NCI-H128 (cell line): ENCODE results near the gene KDM5A.
"Not testable (repeated sequence)": the region's sequence is repeated elsewhere in the genome, so short reads cannot be mapped to it uniquely, and the experiment has no call there.

Source experiments
- DNase-seq: peaks from one replicate; lab custom pipeline; 2025; ENCODE audit not compliant: unreplicated experiment; lab: John Stamatoyannopoulos, UW

Gene KDM5A

GRCh38 chr12:242496-242895 lies 146.6 kb downstream of the KDM5A start:
- no peak for DNase-seq

GRCh38 chr12:241266-241665 lies 147.9 kb downstream of the KDM5A start:
- no peak for DNase-seq

- DNase-seq: no peak
Observed at GRCh38 chr12:240566-240965, 148.6 kb downstream of the KDM5A start.

GRCh38 chr12:238736-239398 lies 150.3 kb downstream of the KDM5A start:
- DNase-seq: no peak

- DNase-seq: no peak
Observed at GRCh38 chr12:238116-238515, 151.0 kb downstream of the KDM5A start.

- DNase-seq: no peak
Observed at GRCh38 chr12:237026-237815, 151.9 kb downstream of the KDM5A start.

GRCh38 chr12:236445-236844 lies 152.7 kb downstream of the KDM5A start:
- DNase-seq: no peak

GRCh38 chr12:235967-236366 lies 153.2 kb downstream of the KDM5A start:
- DNase-seq: not testable (repeated sequence)

- no peak for DNase-seq
Observed at GRCh38 chr12:234891-235415, 154.2 kb downstream of the KDM5A start.

- DNase-seq: no peak
Observed at GRCh38 chr12:234019-234418, 155.1 kb downstream of the KDM5A start.

- DNase-seq: no peak
Observed at GRCh38 chr12:233615-233968, 155.5 kb downstream of the KDM5A start.

GRCh38 chr12:232731-233614 lies 156.1 kb downstream of the KDM5A start:
- no peak for DNase-seq

- no peak for DNase-seq
Observed at GRCh38 chr12:230925-231671, 158.0 kb downstream of the KDM5A start.
